GM19238 (cell line): ENCODE measurements around the gene CFAP46.
"Not testable (repeated sequence)": the region's sequence is repeated elsewhere in the genome, so short reads cannot be mapped to it uniquely, and the experiment has no call there.

Experiments used
- DNase-seq: peaks from one replicate; pipeline ENCODE4 v3.0.0; 2011; ENCODE audit warnings: low spot score; ENCODE audit not compliant: insufficient read length

The CFAP46 gene

GRCh38 chr10:132777441-132777840 lies 164.9 kb downstream of the CFAP46 start:
- no peak for DNase-seq

- DNase-seq = no peak
Measured at GRCh38 chr10:132776821-132777220, 165.5 kb downstream of the CFAP46 start.

- DNase-seq = no peak
Measured at GRCh38 chr10:132776186-132776585, 166.2 kb downstream of the CFAP46 start.

- DNase-seq = no peak
Measured at GRCh38 chr10:132774902-132775863, 167.2 kb downstream of the CFAP46 start.

GRCh38 chr10:132774181-132774901 lies 168.0 kb downstream of the CFAP46 start:
- no peak for DNase-seq

- not testable (repeated sequence) for DNase-seq
Measured at GRCh38 chr10:132772816-132773215, 169.6 kb downstream of the CFAP46 start.

GRCh38 chr10:132770061-132771021 lies 172.0 kb downstream of the CFAP46 start:
- DNase-seq = no peak

- DNase-seq = no peak
Measured at GRCh38 chr10:132768346-132769248, 173.8 kb downstream of the CFAP46 start.

GRCh38 chr10:132766291-132766690 lies 176.1 kb downstream of the CFAP46 start:
- no peak for DNase-seq

GRCh38 chr10:132765435-132765834 lies 176.9 kb downstream of the CFAP46 start:
- DNase-seq = no peak

- no peak for DNase-seq
Measured at GRCh38 chr10:132764108-132764507, 178.3 kb downstream of the CFAP46 start.

- no peak for DNase-seq
Measured at GRCh38 chr10:132763545-132763944, 178.8 kb downstream of the CFAP46 start.

GRCh38 chr10:132762267-132762666 lies 180.1 kb downstream of the CFAP46 start:
- DNase-seq = no peak

GRCh38 chr10:132761395-132762060 lies 180.8 kb downstream of the CFAP46 start:
- no peak for DNase-seq

GRCh38 chr10:132758865-132759264 lies 183.5 kb downstream of the CFAP46 start:
- DNase-seq = no peak
